Neural cell (in vitro differentiated cells): ENCODE data around the gene DPP6.

ENCODE experiments used
- CTCF ChIP-seq: fragments of 450-650 bp; IDR thresholded peaks from 2 replicates; pipeline ENCODE4 v1.5.1; 2014; ENCODE audit warnings: antibody characterized with exemption, mild to moderate bottlenecking, moderate library complexity; ENCODE audit not compliant: poor library complexity, severe bottlenecking
- EP300 ChIP-seq: fragments of 450-650 bp; conservative IDR thresholded peaks from 2 replicates; pipeline ENCODE4 v1.6.1; 2014; ENCODE audit warnings: antibody characterized with exemption, mild to moderate bottlenecking, moderate library complexity; ENCODE audit not compliant: poor library complexity, severe bottlenecking
- EZH2 ChIP-seq: fragments of 200-600, 300-800 bp; shearing (Covaris generic), sonication (generic); IDR thresholded peaks from 2 replicates; pipeline ENCODE4 v1.6.1; 2014; ENCODE audit warnings: antibody characterized with exemption, low read length, borderline replicate concordance, mild to moderate bottlenecking; ENCODE audit not compliant: insufficient read depth, poor library complexity, severe bottlenecking
- POLR2AphosphoS5 ChIP-seq: IDR thresholded peaks from 2 replicates; pipeline ENCODE4 v1.6.1; 2012
- RAD21 ChIP-seq: fragments of 450-650 bp; conservative IDR thresholded peaks from 2 replicates; pipeline ENCODE4 v1.6.1; 2014; ENCODE audit warnings: antibody characterized with exemption, mild to moderate bottlenecking, moderate library complexity
- SMC3 ChIP-seq: fragments of 450-650 bp; conservative IDR thresholded peaks from 2 replicates; pipeline ENCODE4 v1.6.1; 2014; ENCODE audit warnings: antibody characterized with exemption, mild to moderate bottlenecking, moderate library complexity; ENCODE audit not compliant: poor library complexity
- TF ChIP-seq, protein P1 (sequence below): IDR thresholded peaks from 2 replicates; pipeline ENCODE4 v1.6.1; 2012; ENCODE audit warnings: borderline replicate concordance

DNA sequence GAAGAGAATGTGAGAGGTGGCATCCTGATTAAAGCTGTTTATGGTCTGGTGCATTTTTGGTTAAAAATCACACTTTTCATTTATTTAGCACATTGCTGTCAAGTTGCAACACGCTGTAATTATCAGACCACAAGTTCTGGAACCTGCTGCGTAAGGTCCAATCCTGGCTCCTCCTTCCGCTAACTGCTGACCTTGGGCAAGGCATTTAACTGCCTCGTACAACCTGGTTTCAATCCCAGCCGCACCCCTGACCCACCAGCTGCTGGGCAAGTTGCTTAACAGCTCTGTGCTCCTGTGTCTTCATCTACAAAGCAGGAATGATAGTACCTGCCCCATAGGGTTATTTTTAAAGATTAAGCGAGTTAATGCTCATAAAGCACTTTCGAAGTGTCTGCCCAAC is 668.9 kb downstream of the DPP6 start:
- TF ChIP-seq EZH2 (no peak), POLR2AphosphoS5 (no peak), EP300 (no peak), CTCF (no peak), SMC3 (no peak), RAD21 (no peak)
- TF ChIP-seq, protein P1, sequence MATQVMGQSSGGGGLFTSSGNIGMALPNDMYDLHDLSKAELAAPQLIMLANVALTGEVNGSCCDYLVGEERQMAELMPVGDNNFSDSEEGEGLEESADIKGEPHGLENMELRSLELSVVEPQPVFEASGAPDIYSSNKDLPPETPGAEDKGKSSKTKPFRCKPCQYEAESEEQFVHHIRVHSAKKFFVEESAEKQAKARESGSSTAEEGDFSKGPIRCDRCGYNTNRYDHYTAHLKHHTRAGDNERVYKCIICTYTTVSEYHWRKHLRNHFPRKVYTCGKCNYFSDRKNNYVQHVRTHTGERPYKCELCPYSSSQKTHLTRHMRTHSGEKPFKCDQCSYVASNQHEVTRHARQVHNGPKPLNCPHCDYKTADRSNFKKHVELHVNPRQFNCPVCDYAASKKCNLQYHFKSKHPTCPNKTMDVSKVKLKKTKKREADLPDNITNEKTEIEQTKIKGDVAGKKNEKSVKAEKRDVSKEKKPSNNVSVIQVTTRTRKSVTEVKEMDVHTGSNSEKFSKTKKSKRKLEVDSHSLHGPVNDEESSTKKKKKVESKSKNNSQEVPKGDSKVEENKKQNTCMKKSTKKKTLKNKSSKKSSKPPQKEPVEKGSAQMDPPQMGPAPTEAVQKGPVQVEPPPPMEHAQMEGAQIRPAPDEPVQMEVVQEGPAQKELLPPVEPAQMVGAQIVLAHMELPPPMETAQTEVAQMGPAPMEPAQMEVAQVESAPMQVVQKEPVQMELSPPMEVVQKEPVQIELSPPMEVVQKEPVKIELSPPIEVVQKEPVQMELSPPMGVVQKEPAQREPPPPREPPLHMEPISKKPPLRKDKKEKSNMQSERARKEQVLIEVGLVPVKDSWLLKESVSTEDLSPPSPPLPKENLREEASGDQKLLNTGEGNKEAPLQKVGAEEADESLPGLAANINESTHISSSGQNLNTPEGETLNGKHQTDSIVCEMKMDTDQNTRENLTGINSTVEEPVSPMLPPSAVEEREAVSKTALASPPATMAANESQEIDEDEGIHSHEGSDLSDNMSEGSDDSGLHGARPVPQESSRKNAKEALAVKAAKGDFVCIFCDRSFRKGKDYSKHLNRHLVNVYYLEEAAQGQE = no peak
